K562 (cell line): Measurements from ENCODE around the gene HK2. TPM values are rescaled to one million over a fixed set of nuclear protein-coding genes. Genes with fewer than 3 reads are reported as not detected.

Source experiments
- ATAC-seq: fragments of 200-7000 bp; cut with Tn5 transposase; 3 replicates; pipeline ENCODE4 v1.9.1; 2020; ENCODE audit warnings: moderate library complexity
- BruUV-seq: library from RNA; stranded (reverse); fragments of 400-500 nt; replicated peaks from 2 replicates; lab custom pipeline; 2021; lab: Mats Ljungman, UMichigan
- CTCF ChIA-PET: fragments of 300-600 bp; formaldehyde crosslinking; extraction: SDS; loops from one replicate; lab custom pipeline; 2021; ENCODE audit warnings: low intra/inter-chr PET ratio; lab: Yijun Ruan, JAX
- POLR2A ChIA-PET: fragments of 300-600, 350-650 bp; sonication (Branson Sonifier 250); formaldehyde crosslinking; extraction: SDS; loops from one replicate; lab custom pipeline; 2021; ENCODE audit warnings: antibody characterized with exemption, inconsistent platforms; lab: Yijun Ruan, JAX
- DNase-seq, 4 experiments: peaks; one replicate each; pipeline versions ENCODE4 v3.0.0 to v3.0.0-alpha.2; 2011 to 2018; ENCODE audit warnings: low spot score in 3 of 4, mixed read lengths in 3 of 4; ENCODE audit errors: extremely low read depth in 1 of 4
- FAIRE-seq: peaks from 2 replicates; lab custom pipeline; 2011; peaks lifted over from hg19 to GRCh38; lab: Jason Lieb, UNC
- H2AFZ ChIP-seq: 2 replicates; pipeline ENCODE4 v1.6.0; 2011; ENCODE audit warnings: low read depth, low read length, control low read depth, inconsistent platforms
- H3K27ac ChIP-seq: fragments of 200-600 bp; 3 replicates; pipeline ENCODE4 v1.8.0; 2011; ENCODE audit warnings: low read depth, mild to moderate bottlenecking, control low read depth, inconsistent platforms, low read length, moderate library complexity, mixed read lengths; ENCODE audit errors: extremely low read depth
- H3K27me3 ChIP-seq, 2 experiments: fragments of 300-600 bp in 1 of 2; 2 replicates in 1 of 2; 3 replicates in 1 of 2; pipeline versions ENCODE4 v1.6.0 to v1.8.0; 2011; ENCODE audit warnings: inconsistent platforms in 2 of 2, low read length in 2 of 2, mild to moderate bottlenecking in 1 of 2, mixed read lengths in 1 of 2, moderate library complexity in 1 of 2; ENCODE audit not compliant: control insufficient read depth in 2 of 2, insufficient read depth in 2 of 2
- H3K36me3 ChIP-seq: fragments of 300-600 bp; 3 replicates; pipeline ENCODE4 v1.8.0; 2011; ENCODE audit warnings: mild to moderate bottlenecking, low read length, inconsistent platforms; ENCODE audit not compliant: control insufficient read depth, insufficient read depth
- H3K4me1 ChIP-seq, 2 experiments: fragments of 200-600 bp in 1 of 2; replicated peaks in 1 of 2; 2 replicates in 1 of 2; 3 replicates in 1 of 2; pipeline versions ENCODE4 v1.5.1 to v1.8.0; 2011; ENCODE audit warnings: inconsistent platforms in 2 of 2, low read length in 2 of 2, mild to moderate bottlenecking in 1 of 2, mixed read lengths in 1 of 2, moderate library complexity in 1 of 2; ENCODE audit not compliant: control insufficient read depth in 2 of 2, insufficient read depth in 2 of 2
- H3K4me2 ChIP-seq: 2 replicates; pipeline ENCODE4 v1.6.1; 2011; ENCODE audit warnings: low read length, control low read depth, inconsistent platforms, mixed read lengths; ENCODE audit not compliant: insufficient read depth
- H3K4me3 ChIP-seq: fragments of 200-600 bp; sonication (generic), shearing (Covaris generic); 2 replicates; pipeline ENCODE4 v1.5.1; 2016; ENCODE audit warnings: control low read depth, inconsistent platforms
- H3K79me2 ChIP-seq: fragments of 200-600 bp; 3 replicates; pipeline ENCODE4 v1.8.0; 2011; ENCODE audit warnings: low read length, inconsistent platforms; ENCODE audit not compliant: control insufficient read depth, insufficient read depth
- H3K9ac ChIP-seq, 2 experiments: 2 replicates each; pipeline versions ENCODE4 v1.6.0 to v1.6.1; 2011; ENCODE audit warnings: low read depth in 2 of 2, low read length in 2 of 2, control low read depth in 1 of 2, inconsistent platforms in 1 of 2, mild to moderate bottlenecking in 1 of 2, mixed read lengths in 1 of 2; ENCODE audit not compliant: insufficient read depth in 1 of 2
- H3K9me1 ChIP-seq: one replicate; pipeline ENCODE4 v1.6.0; 2011; ENCODE audit warnings: inconsistent platforms, mild to moderate bottlenecking, low read length, moderate library complexity; ENCODE audit not compliant: control insufficient read depth, insufficient read depth
- H3K9me3 ChIP-seq: replicated peaks from 2 replicates; pipeline ENCODE4 v1.5.1; 2011; ENCODE audit warnings: low read depth, low read length, inconsistent platforms; ENCODE audit not compliant: control insufficient read depth, insufficient read depth
- H4K20me1 ChIP-seq: replicated peaks from 2 replicates; pipeline ENCODE4 v1.6.1; 2011; ENCODE audit warnings: low read length, inconsistent platforms, mixed read lengths; ENCODE audit not compliant: control insufficient read depth, insufficient read depth
- CREB3 ChIP-seq: fragments of 450-650 bp; conservative IDR thresholded peaks from 2 replicates; pipeline ENCODE4 v1.6.1; 2016; ENCODE audit warnings: missing genetic modification characterization, low read depth, mild to moderate bottlenecking, missing compliant biosample characterization, moderate library complexity
- CXXC5 ChIP-seq: fragments of 250-450 bp; sonication (Bioruptor Pico); IDR thresholded peaks from 2 replicates; pipeline ENCODE4 v1.8.0; 2022; ENCODE audit warnings: inconsistent platforms, mild to moderate bottlenecking, moderate library complexity
- FIP1L1 ChIP-seq: fragments of 200-400 bp; formaldehyde crosslinking; IDR thresholded peaks from 2 replicates; pipeline ENCODE4 v1.6.1; 2018; ENCODE audit warnings: mild to moderate bottlenecking, low read depth, low read length; ENCODE audit not compliant: poor library complexity, severe bottlenecking
- FOXJ2 ChIP-seq: fragments of 200-800 bp; sonication (Bioruptor generic); IDR thresholded peaks from 2 replicates; pipeline ENCODE4 v1.6.1; 2016; ENCODE audit warnings: missing genetic modification characterization, missing compliant biosample characterization
- MLLT1 ChIP-seq, 2 experiments: fragments of 450-650 bp; IDR thresholded peaks; 2 replicates each; pipeline ENCODE4 v1.6.1; 2016
- NR2C1 ChIP-seq, 2 experiments: fragments of 450-650 bp; IDR thresholded peaks; 2 replicates each; pipeline ENCODE4 v1.6.1; 2017; ENCODE audit warnings: mild to moderate bottlenecking in 2 of 2, antibody characterized with exemption in 1 of 2, inconsistent platforms in 1 of 2, missing compliant biosample characterization in 1 of 2, missing genetic modification characterization in 1 of 2
- NR2F6 ChIP-seq: fragments of 450-650 bp; formaldehyde crosslinking; IDR thresholded peaks from 2 replicates; pipeline ENCODE4 v1.4.0; 2020; ENCODE audit warnings: mild to moderate bottlenecking
- PPARD ChIP-seq: fragments of 250-450 bp; sonication (Bioruptor Pico); IDR thresholded peaks from 2 replicates; pipeline ENCODE4 v1.8.0; 2022; ENCODE audit warnings: inconsistent platforms, mild to moderate bottlenecking, moderate library complexity
- PTTG1 ChIP-seq: fragments of 450-650 bp; IDR thresholded peaks from 2 replicates; pipeline ENCODE4 v1.6.1; 2016; ENCODE audit warnings: low read depth, mild to moderate bottlenecking, missing genetic modification characterization, missing compliant biosample characterization
- RFX1 ChIP-seq: fragments of 450-650 bp; IDR thresholded peaks from 2 replicates; pipeline ENCODE4 v1.6.1; 2016; ENCODE audit warnings: mild to moderate bottlenecking, moderate library complexity
- RNF219 ChIP-seq: fragments of 250-450 bp; sonication (Bioruptor Pico); IDR thresholded peaks from 2 replicates; pipeline ENCODE4 v1.5.0; 2022; ENCODE audit warnings: mild to moderate bottlenecking
- SRF ChIP-seq, 2 experiments: fragments of 250-450, 450-650 bp in 1 of 2; sonication (Bioruptor Pico) in 1 of 2; sonication (generic) in 1 of 2; formaldehyde crosslinking; IDR thresholded peaks; 2 replicates each; pipeline versions ENCODE4 v1.5.0 to v1.5.1; 2020 to 2022; ENCODE audit warnings: mild to moderate bottlenecking in 1 of 2, missing genetic modification reagents in 1 of 2
- YBX1 ChIP-seq: fragments of 450-650 bp; IDR thresholded peaks from 2 replicates; pipeline ENCODE4 v1.7.1; 2016; ENCODE audit warnings: mild to moderate bottlenecking
- ZNF133 ChIP-seq: fragments of 250-450 bp; sonication (Bioruptor Pico); IDR thresholded peaks from 2 replicates; pipeline ENCODE4 v1.4.0; 2020; ENCODE audit warnings: mild to moderate bottlenecking
- ZNF184 ChIP-seq: sonication (generic); formaldehyde crosslinking; IDR thresholded peaks from 2 replicates; pipeline ENCODE4 v1.5.0; 2020; ENCODE audit warnings: missing genetic modification reagents
- ZNF324 ChIP-seq: fragments of 250-450 bp; sonication (Bioruptor Pico); IDR thresholded peaks from 2 replicates; pipeline ENCODE4 v1.4.0; 2020; ENCODE audit warnings: mild to moderate bottlenecking
- ZNF76 ChIP-seq: fragments of 250-450 bp; sonication (Bioruptor Pico); IDR thresholded peaks from 2 replicates; pipeline ENCODE4 v1.4.0; 2020; ENCODE audit warnings: mild to moderate bottlenecking, moderate library complexity, borderline replicate concordance
- ZSCAN32 ChIP-seq: fragments of 450-650 bp; formaldehyde crosslinking; IDR thresholded peaks from 2 replicates; pipeline ENCODE4 v1.4.0; 2020; ENCODE audit warnings: mild to moderate bottlenecking, moderate library complexity
- WGBS: fragments of 100-300 bp; shearing (Covaris generic); methylation state at CpG from one replicate; pipeline ENCODE4 v1.1.6; 2016; ENCODE audit warnings: low coverage, mixed read lengths; ENCODE audit not compliant: insufficient coverage; ENCODE audit errors: missing lambda C conversion rate; 5-methylcytosine and 5-hydroxymethylcytosine counted together
- in situ Hi-C: fragments of 300-500 bp; cut with MboI; formaldehyde crosslinking; loops from 4 replicates; pipeline ENCODE4 v1.15.0; 2018; ENCODE audit warnings: inconsistent platforms, mixed read lengths
- intact Hi-C: fragments of 100-400 bp; cut with micrococcal nuclease; formaldehyde crosslinking; loops from 2 replicates; pipeline ENCODE4 v1.14.2; 2022
- polyA plus RNA-seq, 8 experiments: library from polyadenylated mRNA; depleted of rRNA in 4 of 8; stranded (reverse) in 5 of 8; unstranded in 3 of 8; fragments of >200 nt; fragmentation: Nextera tagmentation in 2 of 8; fragmentation: Illumina TruSeq in 1 of 8; extraction: Ambion mirVana in 2 of 8; extraction: Trizol in 1 of 8; gene quantifications; 2 replicates each; pipeline versions ENCODE4 v1.2.1 to v1.2.3, GENCODE V29; 2011 to 2014; ENCODE audit warnings: inconsistent platforms in 1 of 8, missing spikeins in 1 of 8
- total RNA-seq, 7 experiments: library from RNA; depleted of rRNA in 6 of 7; stranded (reverse); fragments of >200 nt in 6 of 7; fragmentation: Illumina TruSeq in 2 of 7; extraction: Trizol in 2 of 7; gene quantifications; 2 replicates each; pipeline versions ENCODE4 v1.2.1 to v1.2.3, GENCODE V29; 2011 to 2021; ENCODE audit warnings: low replicate concordance in 1 of 7

Gene HK2
- total and polyA plus RNA-seq, 9 of the 15 experiments (the other 6 are each of a cell fraction or from before 2014, with no cell fraction given): 4.7 to 56.0 (median 19.9) TPM

- Histone ChIP-seq H3K36me3 (peaks cover 65% of the 10 kb centered on the region), H3K4me3 (no peak overlapping the region), H2AFZ (no peak overlapping the region), H3K27ac (no peak overlapping the region), H3K9me1 (no peaks in the 10 kb centered on the region), H3K4me1 (peaks cover 7 to 18% of the 10 kb centered on the region in 2 experiments; a peak in 4 of 5 replicates), H3K9me3 (no peaks in the 10 kb centered on the region), H3K4me2 (peak overlapping the region; percentile 23; the same call in 1 of the 2 replicates), H3K9ac (no peak overlapping the region), H3K79me2 (peaks cover 53% of the 10 kb centered on the region), H3K27me3 (no peaks in the 10 kb centered on the region), H4K20me1 (peaks cover 56% of the 10 kb centered on the region)
- ChIA-PET POLR2A (interaction anchor here (0.8 to 1.7 kb wide), 2 partner anchors 12 to 14 kb away, joined by 3 to 5 read pairs; no protein-coding TSS in a partner anchor), CTCF (no interaction called here)
- ATAC-seq: no peak
- BruUV-seq: no TSS peak
- no peak for FAIRE-seq
- no peak for DNase-seq
- 74% methylated on average over 5 of the region's 5 CpGs for WGBS
- in situ Hi-C loops (no loop called here), intact Hi-C loops (no loop called here)
- TF ChIP-seq NR2C1 (IDR thresholded peaks at IDR 0.05) (no peak), NR2C1 (tag; IDR thresholded peaks at IDR 0.05) (no peak), PPARD (CRISPR knock-in tag) (no peak), ZNF133 (CRISPR knock-in tag) (no peak), ZNF76 (CRISPR knock-in tag) (no peak), FIP1L1 (no peak), SRF (CRISPR knock-in tag; IDR thresholded peaks at IDR 0.05) (no peak), YBX1 (no peak), RNF219 (CRISPR knock-in tag) (no peak), RFX1 (no peak), ZNF324 (CRISPR knock-in tag) (no peak), MLLT1 (IDR thresholded peaks at IDR 0.05) (no peak), NR2F6 (CRISPR knock-in tag) (no peak), CREB3 (tag) (no peak), PTTG1 (tag) (no peak), ZSCAN32 (no peak), CXXC5 (no peak), FOXJ2 (tag) (no peak), ZNF184 (CRISPR knock-in tag) (no peak)
These were observed 27.6 kb downstream of the HK2 start for GRCh38 chr2:74861531-74861930.
